CD4-positive, alpha-beta T cell (primary cell): ENCODE results near the gene ABCC9. TPM values are rescaled to one million over a fixed set of nuclear protein-coding genes. Genes with fewer than 3 reads are reported as not detected.
"Not testable (repeated sequence)": the region's sequence is repeated elsewhere in the genome, so short reads cannot be mapped to it uniquely, and the experiment has no call there.

Source experiments
- ATAC-seq: fragments of 200-7000 bp; cut with Tn5 transposase; one replicate; pipeline ENCODE4 v1.10.0; 2022; ENCODE audit warnings: mild to moderate bottlenecking; ENCODE audit not compliant: poor library complexity
- CTCF ChIA-PET: fragments of 350-600 bp; sonication (Branson Sonifier 250); formaldehyde crosslinking; loops from one replicate; lab custom pipeline; 2021; ENCODE audit warnings: antibody characterized with exemption, inconsistent platforms; lab: Charles Lee
- POLR2A ChIA-PET: fragments of 350-600 bp; sonication (Branson Sonifier 250); formaldehyde crosslinking; loops from one replicate; lab custom pipeline; 2021; ENCODE audit warnings: antibody characterized with exemption, inconsistent platforms; lab: Charles Lee
- DNase-seq, 14 experiments: peaks; one replicate each; pipeline ENCODE4 v3.0.0-alpha.2; 2013 to 2020; ENCODE audit warnings: mixed read lengths in 2 of 14
- H3K27ac ChIP-seq, 2 donors: one replicate each; pipeline versions ENCODE4 v1.5.1 to v1.7.0; 2013; ENCODE audit warnings: low read length in 2 of 2, low read depth in 1 of 2, mild to moderate bottlenecking in 1 of 2
- H3K27me3 ChIP-seq, 2 experiments: 1 replicate in 1 of 2; 2 replicates in 1 of 2; pipeline versions ENCODE4 v1.6.1 to v1.7.0; 2013; ENCODE audit warnings: low read length in 2 of 2, control low read depth in 1 of 2, mild to moderate bottlenecking in 1 of 2, moderate library complexity in 1 of 2; ENCODE audit not compliant: insufficient read depth in 2 of 2, control insufficient read depth in 1 of 2
- H3K36me3 ChIP-seq: one replicate; pipeline ENCODE4 v1.6.1; 2013; ENCODE audit warnings: low read length, control low read depth; ENCODE audit not compliant: insufficient read depth
- H3K4me1 ChIP-seq: one replicate; pipeline ENCODE4 v1.6.1; 2013; ENCODE audit warnings: low read length, control low read depth; ENCODE audit not compliant: insufficient read depth
- H3K4me3 ChIP-seq: one replicate; pipeline ENCODE4 v1.5.1; 2013; ENCODE audit warnings: mild to moderate bottlenecking, low read length, moderate library complexity
- H3K9me3 ChIP-seq, 2 experiments: 1 replicate in 1 of 2; 2 replicates in 1 of 2; pipeline versions ENCODE4 v1.6.1 to v1.7.0; 2013; ENCODE audit warnings: low read length in 2 of 2, mild to moderate bottlenecking in 2 of 2, control low read depth in 1 of 2, moderate library complexity in 1 of 2; ENCODE audit not compliant: control insufficient read depth in 1 of 2, insufficient read depth in 1 of 2
- H3K27ac Mint-ChIP-seq: one replicate; pipeline ENCODE4 v1.8.0; 2020; ENCODE audit warnings: mixed read lengths
- H3K27me3 Mint-ChIP-seq: one replicate; pipeline ENCODE4 v1.8.0; 2021; ENCODE audit warnings: mixed read lengths
- H3K36me3 Mint-ChIP-seq: one replicate; pipeline ENCODE4 v1.8.0; 2021; ENCODE audit warnings: low read depth, mixed read lengths
- H3K4me1 Mint-ChIP-seq: one replicate; pipeline ENCODE4 v1.8.0; 2021; ENCODE audit warnings: low read depth, mixed read lengths
- H3K4me3 Mint-ChIP-seq: one replicate; pipeline ENCODE4 v1.8.0; 2020; ENCODE audit warnings: mild to moderate bottlenecking, mixed read lengths
- H3K9me3 Mint-ChIP-seq: one replicate; pipeline ENCODE4 v1.8.0; 2020; ENCODE audit warnings: mixed read lengths
- CTCF ChIP-seq: fragments of 200-600 bp; IDR thresholded peaks from one replicate; pipeline ENCODE4 v1.8.0; 2022; ENCODE audit warnings: antibody characterized with exemption, mild to moderate bottlenecking
- intact Hi-C, 2 experiments: fragments of 100-400 bp; cut with DNase I in 1 of 2; cut with micrococcal nuclease in 1 of 2; formaldehyde crosslinking; loops; one replicate each; pipeline versions ENCODE4 v1.15.1 to v1.9.0; 2023 to 2025; cut with DNase I, micrococcal nuclease
- total RNA-seq, 174 experiments: library from RNA in 2 of 174; stranded (reverse) in 2 of 174; gene quantifications; one replicate each; pipeline ENCODE4 v1.2.3 and lab custom pipeline; 2021 to 2026

The ABCC9 gene
- total RNA-seq, 2 experiments from 2014 or later: not detected

- ChIA-PET POLR2A (no interaction called here), CTCF (no interaction called here)
- peaks cover 2% of the 10 kb centered on the region for H3K9me3 Mint-ChIP-seq
- H3K4me3 Mint-ChIP-seq: no peak overlapping the region
- peaks cover 79% of the 10 kb centered on the region for H3K27me3 Mint-ChIP-seq
- no peak overlapping the region for H3K27ac Mint-ChIP-seq
- Histone ChIP-seq H3K27me3 (peaks cover 31 to 63% of the 10 kb centered on the region in 2 experiments), H3K4me1 (peaks cover 12% of the 10 kb centered on the region), H3K9me3 (peaks cover 8 to 14% of the 10 kb centered on the region in 2 experiments), H3K36me3 (no peaks in the 10 kb centered on the region), H3K4me3 (no peak overlapping the region), H3K27ac (no peak overlapping the region)
- no peak for TF ChIP-seq CTCF
- peaks cover 17% of the 10 kb centered on the region for H3K4me1 Mint-ChIP-seq
- no peaks in the 10 kb centered on the region for H3K36me3 Mint-ChIP-seq
- ATAC-seq (no peak), DNase-seq (no peak)
- intact Hi-C loops: no loop called here
These were observed 2.3 kb downstream of the ABCC9 start for GRCh38 chr12:21938879-21939278.

GRCh38 chr12:21934173-21934572 lies 7.1 kb downstream of the ABCC9 start:
- DNase-seq (no peak), ATAC-seq (no peak)
- Histone ChIP-seq H3K9me3 (no peaks in the 10 kb centered on the region), H3K27me3 (peaks cover 3 to 20% of the 10 kb centered on the region in 2 experiments), H3K36me3 (no peaks in the 10 kb centered on the region), H3K4me3 (no peak overlapping the region), H3K27ac (no peak overlapping the region), H3K4me1 (no peaks in the 10 kb centered on the region)
- TF ChIP-seq CTCF: no peak
- ChIA-PET CTCF (interaction anchor here (0.8 kb wide), 1 partner anchor 9 kb away, joined by 3 read pairs; no protein-coding TSS in a partner anchor), POLR2A (no interaction called here)
- Mint-ChIP-seq H3K4me1 (no peaks in the 10 kb centered on the region), H3K4me3 (no peak overlapping the region), H3K27me3 (peaks cover 49% of the 10 kb centered on the region), H3K9me3 (peaks cover 3% of the 10 kb centered on the region), H3K27ac (no peak overlapping the region), H3K36me3 (no peaks in the 10 kb centered on the region)
- intact Hi-C loops: no loop called here

- no peak for DNase-seq
- intact Hi-C loops: no loop called here
- H3K36me3 Mint-ChIP-seq: no peaks in the 10 kb centered on the region
- POLR2A ChIA-PET: no interaction called here
- H3K27ac Mint-ChIP-seq: no peak overlapping the region
- Histone ChIP-seq H3K36me3 (no peaks in the 10 kb centered on the region), H3K9me3 (no peaks in the 10 kb centered on the region), H3K4me3 (no peak overlapping the region), H3K27ac (no peak overlapping the region), H3K27me3 (peaks cover 0 to 15% of the 10 kb centered on the region in 2 experiments), H3K4me1 (no peaks in the 10 kb centered on the region)
- no peak for ATAC-seq
- no peaks in the 10 kb centered on the region for H3K4me1 Mint-ChIP-seq
- peaks cover 43% of the 10 kb centered on the region for H3K27me3 Mint-ChIP-seq
- peaks cover 3% of the 10 kb centered on the region for H3K9me3 Mint-ChIP-seq
- CTCF ChIA-PET: interaction anchor here (0.8 kb wide), 1 partner anchor 10 kb away, joined by 3 read pairs; no protein-coding TSS in a partner anchor
- H3K4me3 Mint-ChIP-seq: no peak overlapping the region
- no peak for TF ChIP-seq CTCF
These were observed 7.6 kb downstream of the ABCC9 start for GRCh38 chr12:21933656-21934055.

- H3K27me3 ChIP-seq, intact Hi-C loops, H3K27ac Mint-ChIP-seq, H3K4me3 ChIP-seq, H3K4me1 Mint-ChIP-seq, H3K4me3 Mint-ChIP-seq, H3K9me3 ChIP-seq, H3K36me3 Mint-ChIP-seq, POLR2A ChIA-PET, H3K27ac ChIP-seq, H3K36me3 ChIP-seq, ATAC-seq, CTCF ChIA-PET, DNase-seq, H3K4me1 ChIP-seq, H3K9me3 Mint-ChIP-seq: not testable (repeated sequence)
- peaks cover 29% of the 10 kb centered on the region for H3K27me3 Mint-ChIP-seq
These were observed 11.3 kb downstream of the ABCC9 start for GRCh38 chr12:21929972-21930371.
